ENCODE data around the gene LZTR1. TPM values are rescaled to one million over a fixed set of nuclear protein-coding genes. Genes with fewer than 3 reads are reported as not detected.
"Not testable (repeated sequence)": the region's sequence is repeated elsewhere in the genome, so short reads cannot be mapped to it uniquely, and the experiment has no call there.

LZTR1 gene
- total and polyA plus RNA-seq, 9 donors: 27.7 to 42.2 (median 35.4) TPM

- peaks cover 13% of the 10 kb centered on the region for H3K4me1 ChIP-seq (ENCODE audit: control insufficient read depth, insufficient read depth, low read length)
- H3K36me3 ChIP-seq (ENCODE audit: control insufficient read depth, insufficient read depth, low read length); H3K27ac ChIP-seq (ENCODE audit: low read length); DNase-seq; H3K9me3 ChIP-seq (replicated peaks; ENCODE audit: control insufficient read depth, low read depth, low read length); H3K4me3 ChIP-seq (ENCODE audit: low read length); H3K27me3 ChIP-seq (ENCODE audit: control insufficient read depth, insufficient read depth, low read length): not testable (repeated sequence)
- 78% methylated on average over 10 of the region's 13 CpGs for WGBS (ENCODE audit: insufficient coverage)
Observed at GRCh38 chr22:21009208-21009607, 27.1 kb downstream of the LZTR1 start.

- H3K4me1 ChIP-seq (ENCODE audit: control insufficient read depth, insufficient read depth, low read length): peaks cover 19% of the 10 kb centered on the region
- 59% methylated on average over 9 of the region's 10 CpGs for WGBS (ENCODE audit: insufficient coverage)
- DNase-seq: peak; percentile 64
- peaks cover 5% of the 10 kb centered on the region for H3K36me3 ChIP-seq (ENCODE audit: control insufficient read depth, insufficient read depth, low read length)
- no peak overlapping the region for H3K27ac ChIP-seq (ENCODE audit: low read length)
- H3K9me3 ChIP-seq (replicated peaks; ENCODE audit: control insufficient read depth, low read depth, low read length): no peaks in the 10 kb centered on the region
- no peak overlapping the region for H3K4me3 ChIP-seq (ENCODE audit: low read length)
- no peaks in the 10 kb centered on the region for H3K27me3 ChIP-seq (ENCODE audit: control insufficient read depth, insufficient read depth, low read length)
Observed at GRCh38 chr22:21009638-21010425, 27.7 kb downstream of the LZTR1 start.

GRCh38 chr22:21010426-21011113 lies 28.5 kb downstream of the LZTR1 start:
- WGBS (ENCODE audit: insufficient coverage): 80% methylated on average over 3 of the region's 3 CpGs
- H3K27me3 ChIP-seq (ENCODE audit: control insufficient read depth, insufficient read depth, low read length): no peaks in the 10 kb centered on the region
- no peak overlapping the region for H3K4me3 ChIP-seq (ENCODE audit: low read length)
- H3K9me3 ChIP-seq (replicated peaks; ENCODE audit: control insufficient read depth, low read depth, low read length): no peaks in the 10 kb centered on the region
- DNase-seq: no peak
- H3K27ac ChIP-seq (ENCODE audit: low read length): no peak overlapping the region
- peaks cover 26% of the 10 kb centered on the region for H3K4me1 ChIP-seq (ENCODE audit: control insufficient read depth, insufficient read depth, low read length)
- H3K36me3 ChIP-seq (ENCODE audit: control insufficient read depth, insufficient read depth, low read length): peaks cover 5% of the 10 kb centered on the region

GRCh38 chr22:21012446-21013407 lies 30.6 kb downstream of the LZTR1 start:
- H3K27ac ChIP-seq (ENCODE audit: low read length): no peak overlapping the region
- H3K36me3 ChIP-seq (ENCODE audit: control insufficient read depth, insufficient read depth, low read length): peaks cover 12% of the 10 kb centered on the region

GRCh38 chr22:21013657-21014201 lies 31.6 kb downstream of the LZTR1 start:
- 8% methylated on average over 21 of the region's 24 CpGs for WGBS (ENCODE audit: insufficient coverage)
- Histone ChIP-seq H3K4me3 (ENCODE audit: low read length) (peak overlapping the region; percentile 37), H3K27ac (ENCODE audit: low read length) (peak overlapping the region; percentile 48), H3K36me3 (ENCODE audit: control insufficient read depth, insufficient read depth, low read length) (peaks cover 9% of the 10 kb centered on the region), H3K4me1 (ENCODE audit: control insufficient read depth, insufficient read depth, low read length) (peaks cover 38% of the 10 kb centered on the region), H3K9me3 (replicated peaks; ENCODE audit: control insufficient read depth, low read depth, low read length) (no peaks in the 10 kb centered on the region), H3K27me3 (ENCODE audit: control insufficient read depth, insufficient read depth, low read length) (no peaks in the 10 kb centered on the region)
- no peak for DNase-seq

More at GRCh38 chr22:21012446-21013407, 30.6 kb downstream of the LZTR1 start:
- 74% methylated on average over 10 of the region's 14 CpGs for whole genome bisulfite sequencing (ENCODE audit: insufficient coverage)
- DNase-seq: no peak
- no peak overlapping the region for H3K4me3 ChIP-seq (ENCODE audit: low read length)
- no peaks in the 10 kb centered on the region for H3K9me3 ChIP-seq (replicated peaks; ENCODE audit: control insufficient read depth, low read depth, low read length)
- H3K27me3 ChIP-seq (ENCODE audit: control insufficient read depth, insufficient read depth, low read length): no peaks in the 10 kb centered on the region
- H3K4me1 ChIP-seq (ENCODE audit: control insufficient read depth, insufficient read depth, low read length): peaks cover 38% of the 10 kb centered on the region

GRCh38 chr22:21014202-21014725 lies 32.2 kb downstream of the LZTR1 start:
- Histone ChIP-seq H3K36me3 (ENCODE audit: control insufficient read depth, insufficient read depth, low read length) (peaks cover 7% of the 10 kb centered on the region), H3K27ac (ENCODE audit: low read length) (peak overlapping the region; percentile 66), H3K4me3 (ENCODE audit: low read length) (peak overlapping the region; percentile 37), H3K27me3 (ENCODE audit: control insufficient read depth, insufficient read depth, low read length) (no peaks in the 10 kb centered on the region), H3K4me1 (ENCODE audit: control insufficient read depth, insufficient read depth, low read length) (peaks cover 38% of the 10 kb centered on the region), H3K9me3 (replicated peaks; ENCODE audit: control insufficient read depth, low read depth, low read length) (no peaks in the 10 kb centered on the region)
- DNase-seq: peak; percentile 94
- WGBS (ENCODE audit: insufficient coverage): under 1% methylated on average over 38 of the region's 40 CpGs

- peak within 1 kb of the TSS; percentile 42 for H3K4me3 ChIP-seq (ENCODE audit: low read length)
- 15% methylated on average over 8 of the region's 12 CpGs for WGBS (ENCODE audit: insufficient coverage)
- H3K4me1 ChIP-seq (ENCODE audit: control insufficient read depth, insufficient read depth, low read length): peaks cover 38% of the 10 kb centered on the region
- H3K9me3 ChIP-seq (replicated peaks; ENCODE audit: control insufficient read depth, low read depth, low read length): no peaks in the 10 kb centered on the region
- H3K36me3 ChIP-seq (ENCODE audit: control insufficient read depth, insufficient read depth, low read length): peaks cover 7% of the 10 kb centered on the region
- H3K27ac ChIP-seq (ENCODE audit: low read length): peak within 1 kb of the TSS; percentile 66
- H3K27me3 ChIP-seq (ENCODE audit: control insufficient read depth, insufficient read depth, low read length): no peaks in the 10 kb centered on the region
- DNase-seq: peak; percentile 90
Observed at GRCh38 chr22:21014726-21015465, 32.8 kb downstream of the LZTR1 start, which contains the start of gene P2RX6. Gene P2RX6 (plus strand): TSS chr22:21015165. CDS start chr22:21015175, 10 bp downstream.

GRCh38 chr22:21015466-21016006 lies 33.4 kb downstream of the LZTR1 start:
- no peak for DNase-seq
- Histone ChIP-seq H3K27me3 (ENCODE audit: control insufficient read depth, insufficient read depth, low read length) (no peaks in the 10 kb centered on the region), H3K4me3 (ENCODE audit: low read length) (peak overlapping the region; percentile 42), H3K4me1 (ENCODE audit: control insufficient read depth, insufficient read depth, low read length) (peaks cover 38% of the 10 kb centered on the region), H3K27ac (ENCODE audit: low read length) (peak overlapping the region; percentile 66), H3K9me3 (replicated peaks; ENCODE audit: control insufficient read depth, low read depth, low read length) (no peaks in the 10 kb centered on the region), H3K36me3 (ENCODE audit: control insufficient read depth, insufficient read depth, low read length) (peaks cover 7% of the 10 kb centered on the region)
- WGBS (ENCODE audit: insufficient coverage): 80% methylated on average over 1 of the region's 10 CpGs
